GM12864 (cell line): Measurements from ENCODE around the gene COL27A1.

ENCODE experiments used
- DNase-seq: peaks from one replicate; pipeline ENCODE4 v3.0.0-alpha.2; 2011; ENCODE audit warnings: low read depth
- H3K4me3 ChIP-seq: 2 replicates; pipeline ENCODE4 v1.5.1; 2011; ENCODE audit warnings: mild to moderate bottlenecking, low read depth, low read length, control low read depth
- CTCF ChIP-seq: IDR thresholded peaks from 2 replicates; pipeline ENCODE4 v1.5.1; 2011; ENCODE audit warnings: low read depth, mild to moderate bottlenecking, moderate library complexity, low read length, control low read depth, inconsistent platforms; ENCODE audit errors: missing control alignments

The COL27A1 gene

DNA sequence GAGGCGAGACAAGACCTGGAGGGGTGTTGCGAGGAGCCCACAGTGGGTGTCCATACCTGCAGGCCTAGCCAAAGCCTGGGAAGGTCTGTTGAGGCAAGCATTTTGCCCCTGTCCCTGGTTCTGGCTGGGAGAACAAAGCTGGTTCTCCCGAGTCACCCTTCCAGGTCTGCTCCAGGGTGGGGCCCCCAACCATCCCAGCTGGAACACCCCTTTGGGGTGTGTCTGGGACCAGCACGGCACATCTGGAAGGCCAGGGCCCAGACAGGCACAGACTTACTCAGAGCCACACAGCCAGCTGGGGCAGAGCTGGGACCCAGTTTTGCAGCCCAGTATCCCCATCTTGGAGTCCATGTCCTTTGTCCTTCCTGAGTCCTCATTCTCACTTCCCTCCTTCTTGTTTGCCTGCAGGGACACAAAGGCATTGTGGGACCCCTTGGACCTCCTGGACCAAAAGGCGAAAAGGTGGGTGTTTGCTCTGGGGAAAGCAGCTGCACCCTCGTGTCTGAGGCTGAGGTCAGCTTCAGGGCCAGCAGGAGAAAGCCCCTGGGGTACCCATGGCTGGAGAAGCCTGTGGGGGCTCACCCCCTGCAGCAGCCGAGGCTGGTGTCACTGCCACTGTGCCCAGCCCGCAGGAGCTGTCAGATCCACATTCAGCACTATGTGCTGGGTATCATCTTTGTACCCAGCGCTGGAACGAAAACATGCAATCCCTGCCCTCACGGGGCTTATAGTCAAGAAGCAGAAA lies 129.2 kb downstream of the COL27A1 start:
- TF ChIP-seq CTCF = no peak
- DNase-seq = no peak
- H3K4me3 ChIP-seq = no peak overlapping the region

DNA sequence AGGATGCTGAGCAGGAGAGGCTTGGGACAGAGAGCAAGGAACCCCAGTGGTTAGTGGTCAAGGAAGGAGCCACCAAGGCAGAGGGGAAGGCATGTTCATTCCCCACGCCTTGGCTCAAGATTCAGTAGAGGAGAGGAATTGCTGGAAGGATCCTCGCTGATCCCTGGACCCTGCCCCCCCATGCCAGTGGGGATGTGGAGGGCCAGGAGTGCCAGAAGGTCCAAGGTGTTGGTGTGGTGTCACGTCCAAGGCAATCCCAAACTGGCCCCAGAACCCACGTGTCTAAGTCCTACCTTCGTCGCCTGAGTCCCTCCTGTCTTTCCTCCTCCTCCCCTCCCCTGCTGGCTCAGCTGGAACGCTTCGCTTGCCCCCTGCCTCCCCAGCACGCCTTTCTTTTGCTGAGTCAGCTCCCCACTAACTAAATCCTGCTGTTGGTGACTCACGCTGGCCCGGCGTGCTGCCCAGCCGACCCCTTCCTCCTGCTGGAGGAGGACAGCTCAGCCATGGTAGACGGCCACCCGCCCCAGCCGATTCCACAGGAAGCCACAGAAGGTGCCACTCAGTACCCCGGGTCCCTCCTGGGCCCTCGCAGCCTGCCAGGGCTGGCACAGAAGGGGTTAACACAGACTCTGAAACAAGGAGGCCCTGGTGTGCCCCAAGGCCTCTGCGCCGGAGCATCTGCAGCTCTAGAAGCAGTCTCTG lies 130.0 kb downstream of the COL27A1 start:
- H3K4me3 ChIP-seq = no peak overlapping the region
- DNase-seq = no peak
- TF ChIP-seq CTCF = no peak

GRCh38 chr9:114286146-114286679 lies 130.9 kb downstream of the COL27A1 start:
- TF ChIP-seq CTCF = no peak
- DNase-seq = no peak
- no peak overlapping the region for H3K4me3 ChIP-seq

DNA sequence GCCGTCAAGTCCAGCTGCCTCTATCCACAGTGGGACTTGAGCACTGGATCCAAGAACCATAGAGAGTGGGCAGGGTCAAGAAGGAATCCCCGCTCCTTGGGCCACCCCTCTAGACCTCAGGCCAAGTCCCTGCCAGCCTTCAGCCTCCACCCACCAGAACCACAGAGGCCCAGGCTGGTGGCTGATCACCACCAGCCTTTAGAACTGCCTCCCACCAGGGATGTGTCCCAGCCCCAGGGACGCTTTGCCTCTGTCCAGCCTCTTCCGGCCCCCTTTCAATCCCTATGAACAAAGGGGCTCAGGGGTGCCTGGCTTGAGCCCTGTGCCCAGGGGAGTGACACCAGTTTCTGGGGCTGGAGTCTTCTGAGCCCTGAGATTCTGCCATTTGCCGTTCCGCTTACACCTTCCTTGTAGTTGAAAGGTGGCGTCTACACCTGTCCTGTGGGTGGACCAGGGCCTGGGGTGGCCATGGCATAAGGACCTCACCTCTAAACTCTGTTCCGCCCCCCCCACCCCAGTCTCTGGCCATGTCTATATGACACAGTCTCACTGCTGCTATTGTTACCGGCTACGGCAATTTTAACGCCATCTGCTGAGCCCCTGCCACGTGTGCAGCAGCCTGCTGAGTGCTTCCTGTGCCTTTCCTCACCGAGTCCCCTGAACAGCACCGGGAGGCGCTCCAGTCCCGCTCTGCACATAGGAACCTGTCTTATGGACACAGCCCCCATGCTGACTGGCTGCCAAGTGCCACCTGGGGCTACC lies 131.8 kb downstream of the COL27A1 start:
- no peak for TF ChIP-seq CTCF

GRCh38 chr9:114287763-114288192 lies 132.4 kb downstream of the COL27A1 start:
- no peak overlapping the region for H3K4me3 ChIP-seq
- no peak for TF ChIP-seq CTCF
- DNase-seq = no peak

More for the DNA sequence above, 131.8 kb downstream of the COL27A1 start:
- DNase-seq = no peak
- no peak overlapping the region for H3K4me3 ChIP-seq

GRCh38 chr9:114288193-114289091 lies 133.1 kb downstream of the COL27A1 start:
- DNase-seq = no peak

More at GRCh38 chr9:114288193-114289091, 133.1 kb downstream of the COL27A1 start:
- TF ChIP-seq CTCF = no peak
- H3K4me3 ChIP-seq = no peak overlapping the region
